WTC11 (cell line): Measurements from ENCODE around the gene KRT86. TPM values are rescaled to one million over a fixed set of nuclear protein-coding genes. Genes with fewer than 3 reads are reported as not detected.

ENCODE experiments used
- ATAC-seq: fragments of 200-7000 bp; cut with Tn5 transposase; 2 replicates; pipeline ENCODE4 v1.10.0; 2021; ENCODE audit warnings: mild to moderate bottlenecking, moderate library complexity
- CTCF ChIA-PET: fragments of 300-600 bp; sonication (Branson Sonifier 250); formaldehyde crosslinking; loops from one replicate; lab custom pipeline; 2021; ENCODE audit warnings: antibody characterized with exemption; lab: Charles Lee
- POLR2A ChIA-PET: fragments of 350-600 bp; sonication (Branson Sonifier 250); formaldehyde crosslinking; loops from one replicate; lab custom pipeline; 2021; ENCODE audit warnings: antibody characterized with exemption; lab: Charles Lee
- DNase-seq: peaks from one replicate; pipeline ENCODE4 v3.0.0; 2021; ENCODE audit warnings: low spot score
- H3K27ac Mint-ChIP-seq: 2 replicates; pipeline ENCODE4 v1.8.0; 2021; ENCODE audit warnings: mixed read lengths
- H3K27me3 Mint-ChIP-seq: 2 replicates; pipeline ENCODE4 v1.8.0; 2021; ENCODE audit warnings: low read depth, mild to moderate bottlenecking, moderate library complexity, mixed read lengths
- H3K36me3 Mint-ChIP-seq: 2 replicates; pipeline ENCODE4 v1.8.0; 2021; ENCODE audit warnings: mixed read lengths
- H3K4me1 Mint-ChIP-seq: 2 replicates; pipeline ENCODE4 v1.8.0; 2022; ENCODE audit warnings: mixed read lengths
- H3K4me3 Mint-ChIP-seq: 2 replicates; pipeline ENCODE4 v1.8.0; 2021; ENCODE audit warnings: mild to moderate bottlenecking, moderate library complexity, mixed read lengths
- H3K9me3 Mint-ChIP-seq: 2 replicates; pipeline ENCODE4 v1.8.0; 2021; ENCODE audit warnings: mixed read lengths
- ATF3 ChIP-seq: sonication (generic); formaldehyde crosslinking; conservative IDR thresholded peaks from 2 replicates; pipeline ENCODE4 v1.8.1; 2022; ENCODE audit warnings: mild to moderate bottlenecking, missing genetic modification reagents
- ESRRA ChIP-seq: sonication (generic); formaldehyde crosslinking; IDR thresholded peaks from 2 replicates; pipeline ENCODE4 v1.8.1; 2022; ENCODE audit warnings: mild to moderate bottlenecking, missing genetic modification reagents, borderline replicate concordance
- ETV6 ChIP-seq: sonication (generic); formaldehyde crosslinking; IDR thresholded peaks from 2 replicates; pipeline ENCODE4 v1.8.1; 2022; ENCODE audit warnings: mild to moderate bottlenecking, missing genetic modification reagents
- FOXP4 ChIP-seq: sonication (generic); formaldehyde crosslinking; IDR thresholded peaks from 2 replicates; pipeline ENCODE4 v1.8.0; 2022; ENCODE audit warnings: mild to moderate bottlenecking, missing genetic modification reagents
- GTF2I ChIP-seq: fragments of 250-450 bp; sonication (Bioruptor Pico); conservative IDR thresholded peaks from 2 replicates; pipeline ENCODE4 v1.4.0; 2021; ENCODE audit warnings: mild to moderate bottlenecking
- MLX ChIP-seq: sonication (generic); formaldehyde crosslinking; IDR thresholded peaks from 2 replicates; pipeline ENCODE4 v1.8.1; 2023; ENCODE audit warnings: mild to moderate bottlenecking, missing genetic modification reagents, moderate library complexity
- MXD4 ChIP-seq: fragments of 250-450 bp; sonication (Bioruptor Pico); IDR thresholded peaks from 2 replicates; pipeline ENCODE4 v1.8.0; 2021; ENCODE audit warnings: mild to moderate bottlenecking, moderate library complexity, borderline replicate concordance
- MYBL2 ChIP-seq: sonication (generic); formaldehyde crosslinking; IDR thresholded peaks from 2 replicates; pipeline ENCODE4 v1.8.1; 2023; ENCODE audit warnings: mild to moderate bottlenecking, moderate library complexity, missing genetic modification reagents
- NFATC4 ChIP-seq: fragments of 250-450 bp; sonication (Bioruptor Pico); IDR thresholded peaks from 2 replicates; pipeline ENCODE4 v1.9.0; 2021; ENCODE audit warnings: mild to moderate bottlenecking
- NR3C1 ChIP-seq: sonication (generic); formaldehyde crosslinking; conservative IDR thresholded peaks from 2 replicates; pipeline ENCODE4 v1.8.1; 2023; ENCODE audit warnings: low read depth, mild to moderate bottlenecking, missing genetic modification reagents
- OVOL2 ChIP-seq: fragments of 250-450 bp; sonication (Bioruptor Pico); IDR thresholded peaks from 2 replicates; pipeline ENCODE4 v1.9.0; 2021; ENCODE audit warnings: mild to moderate bottlenecking, borderline replicate concordance
- PREB ChIP-seq: sonication (generic); formaldehyde crosslinking; IDR thresholded peaks from 2 replicates; pipeline ENCODE4 v1.8.1; 2022; ENCODE audit warnings: mild to moderate bottlenecking, missing genetic modification reagents, moderate library complexity, borderline replicate concordance
- SOX15 ChIP-seq: fragments of 250-450 bp; sonication (Bioruptor Pico); IDR thresholded peaks from 2 replicates; pipeline ENCODE4 v1.9.0; 2021; ENCODE audit warnings: mild to moderate bottlenecking
- TCF7 ChIP-seq: sonication (generic); formaldehyde crosslinking; IDR thresholded peaks from 2 replicates; pipeline ENCODE4 v1.8.0; 2022; ENCODE audit warnings: mild to moderate bottlenecking, low read depth, missing genetic modification reagents, moderate library complexity
- USF2 ChIP-seq: sonication (generic); formaldehyde crosslinking; IDR thresholded peaks from 2 replicates; pipeline ENCODE4 v1.8.1; 2023; ENCODE audit warnings: mild to moderate bottlenecking, missing genetic modification reagents, moderate library complexity
- ZNF219 ChIP-seq: sonication (generic); formaldehyde crosslinking; IDR thresholded peaks from 2 replicates; pipeline ENCODE4 v1.8.0; 2023; ENCODE audit warnings: missing genetic modification reagents, mild to moderate bottlenecking, borderline replicate concordance
- ZNF317 ChIP-seq: sonication (generic); formaldehyde crosslinking; IDR thresholded peaks from 2 replicates; pipeline ENCODE4 v1.8.1; 2023; ENCODE audit warnings: low read depth, mild to moderate bottlenecking, moderate library complexity, missing genetic modification reagents, borderline replicate concordance
- ZNF512 ChIP-seq: sonication (generic); formaldehyde crosslinking; IDR thresholded peaks from 2 replicates; pipeline ENCODE4 v1.8.1; 2022; ENCODE audit warnings: missing genetic modification reagents, borderline replicate concordance
- total RNA-seq: library from RNA; stranded (reverse); gene quantifications from 3 replicates; pipeline ENCODE4 v1.2.3, GENCODE V29; 2021

KRT86 gene
- total RNA-seq, 1 experiment from 2014 or later = 0.11 TPM

GRCh38 chr12:52342781-52343490, 68.5 kb downstream of the KRT86 start:
- no peak for ATAC-seq
- no peak for TF ChIP-seq MLX (CRISPR knock-in tag)
- no peak for TF ChIP-seq FOXP4 (CRISPR knock-in tag)
- no peak for TF ChIP-seq ESRRA
- TF ChIP-seq ZNF512 (CRISPR knock-in tag) = no peak
- Mint-ChIP-seq H3K27ac (no peak overlapping the region), H3K27me3 (no peaks in the 10 kb centered on the region), H3K4me3 (no peak overlapping the region), H3K9me3 (peaks cover 13% of the 10 kb centered on the region), H3K4me1 (no peaks in the 10 kb centered on the region), H3K36me3 (peaks cover 3% of the 10 kb centered on the region; the same call in 1 of the 2 replicates)
- POLR2A ChIA-PET = no interaction called here
- CTCF ChIA-PET = interaction anchor here (1.5 to 2.7 kb wide), 4 partner anchors 15 to 64 kb away, joined by 4 to 9 read pairs (median 6); no protein-coding TSS in a partner anchor
- no peak for DNase-seq

- Mint-ChIP-seq H3K4me3 (no peak overlapping the region), H3K4me1 (no peaks in the 10 kb centered on the region), H3K9me3 (peaks cover 13% of the 10 kb centered on the region)
- POLR2A ChIA-PET = no interaction called here
- TF ChIP-seq NFATC4 = no peak
- no peak for TF ChIP-seq ZNF317 (CRISPR knock-in tag)
- TF ChIP-seq SOX15 (CRISPR knock-in tag) = no peak
- no peak for TF ChIP-seq ZNF219 (CRISPR knock-in tag)
- no peak for TF ChIP-seq ZNF512 (CRISPR knock-in tag)
- TF ChIP-seq PREB = no peak
- no peak for TF ChIP-seq MYBL2
- TF ChIP-seq USF2 (CRISPR knock-in tag) = no peak
- no peak for TF ChIP-seq TCF7
- no peak for TF ChIP-seq ETV6 (CRISPR knock-in tag)
- TF ChIP-seq GTF2I (CRISPR knock-in tag) = no peak
- no peak for TF ChIP-seq OVOL2 (CRISPR knock-in tag)
- TF ChIP-seq ATF3 (CRISPR knock-in tag) = no peak
- no peak for TF ChIP-seq MXD4
- no peak for TF ChIP-seq NR3C1 (CRISPR knock-in tag)
- TF ChIP-seq, all 79 proteins: peak for 0
- DNase-seq (no peak), ATAC-seq (no peak)
- CTCF ChIA-PET = interaction anchor here (0.8 to 2.3 kb wide), 9 partner anchors 16 to 536 kb away, joined by 3 to 10 read pairs (median 4); no protein-coding TSS in a partner anchor
- Mint-ChIP-seq H3K27ac (no peak overlapping the region), H3K27me3 (no peaks in the 10 kb centered on the region), H3K36me3 (peaks cover 3% of the 10 kb centered on the region; the same call in 1 of the 2 replicates)
Observed at GRCh38 chr12:52343550-52343949, 69.1 kb downstream of the KRT86 start.
